Omental fat pad (tissue), 4 donors: ENCODE data around the gene CHMP1B. TPM values are rescaled to one million over a fixed set of nuclear protein-coding genes. Genes with fewer than 3 reads are reported as not detected.

Experiments used
- ATAC-seq: fragments of 150-250 bp; one replicate; pipeline ENCODE4 v1.9.1; 2016; ENCODE audit warnings: mild to moderate bottlenecking, moderate library complexity; ENCODE audit not compliant: low FRiP score
- DNase-seq: peaks from one replicate; pipeline ENCODE4 v3.0.0-alpha.2; 2019; ENCODE audit warnings: low spot score
- total RNA-seq, 4 donors: library from RNA; depleted of rRNA; stranded (reverse); fragments of >200 nt; gene quantifications; one replicate each; pipeline ENCODE4 v1.1.0, GENCODE V29; 2016
- TF ChIP-seq, protein P1 (sequence below), 3 donors: fragments of 450-650 bp; IDR thresholded peaks; one replicate each; pipeline ENCODE4 v1.5.1; 2016 to 2017; ENCODE audit warnings: antibody characterized with exemption in 3 of 3, mild to moderate bottlenecking in 3 of 3, moderate library complexity in 2 of 3

Gene CHMP1B
- total RNA-seq, 4 donors from 2014 or later = 32.5 to 80.5 (median 44.5) TPM

DNA sequence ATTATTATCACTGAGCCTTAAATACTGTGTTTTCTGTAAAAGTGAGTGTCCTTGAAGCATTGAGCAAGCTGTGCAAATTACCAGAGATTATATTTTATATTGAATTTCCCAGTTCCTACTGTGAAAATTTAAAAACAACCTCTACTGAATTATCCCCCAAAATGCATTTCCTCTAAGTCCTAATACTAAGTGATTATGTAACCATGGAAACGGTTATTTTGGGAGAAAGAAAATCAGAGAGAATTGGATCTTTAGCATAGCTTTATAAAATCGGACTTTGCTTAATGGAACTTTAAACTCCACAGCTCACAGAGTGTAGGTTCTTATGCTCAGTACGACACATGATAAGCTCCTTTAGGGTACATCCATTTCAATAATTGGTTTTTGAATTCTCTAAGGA lies 19.3 kb upstream of the CHMP1B start:
- ATAC-seq = no peak
- TF ChIP-seq, protein P1, sequence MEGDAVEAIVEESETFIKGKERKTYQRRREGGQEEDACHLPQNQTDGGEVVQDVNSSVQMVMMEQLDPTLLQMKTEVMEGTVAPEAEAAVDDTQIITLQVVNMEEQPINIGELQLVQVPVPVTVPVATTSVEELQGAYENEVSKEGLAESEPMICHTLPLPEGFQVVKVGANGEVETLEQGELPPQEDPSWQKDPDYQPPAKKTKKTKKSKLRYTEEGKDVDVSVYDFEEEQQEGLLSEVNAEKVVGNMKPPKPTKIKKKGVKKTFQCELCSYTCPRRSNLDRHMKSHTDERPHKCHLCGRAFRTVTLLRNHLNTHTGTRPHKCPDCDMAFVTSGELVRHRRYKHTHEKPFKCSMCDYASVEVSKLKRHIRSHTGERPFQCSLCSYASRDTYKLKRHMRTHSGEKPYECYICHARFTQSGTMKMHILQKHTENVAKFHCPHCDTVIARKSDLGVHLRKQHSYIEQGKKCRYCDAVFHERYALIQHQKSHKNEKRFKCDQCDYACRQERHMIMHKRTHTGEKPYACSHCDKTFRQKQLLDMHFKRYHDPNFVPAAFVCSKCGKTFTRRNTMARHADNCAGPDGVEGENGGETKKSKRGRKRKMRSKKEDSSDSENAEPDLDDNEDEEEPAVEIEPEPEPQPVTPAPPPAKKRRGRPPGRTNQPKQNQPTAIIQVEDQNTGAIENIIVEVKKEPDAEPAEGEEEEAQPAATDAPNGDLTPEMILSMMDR (IDR thresholded peaks at IDR 0.05) = no peak
- DNase-seq = no peak

DNA sequence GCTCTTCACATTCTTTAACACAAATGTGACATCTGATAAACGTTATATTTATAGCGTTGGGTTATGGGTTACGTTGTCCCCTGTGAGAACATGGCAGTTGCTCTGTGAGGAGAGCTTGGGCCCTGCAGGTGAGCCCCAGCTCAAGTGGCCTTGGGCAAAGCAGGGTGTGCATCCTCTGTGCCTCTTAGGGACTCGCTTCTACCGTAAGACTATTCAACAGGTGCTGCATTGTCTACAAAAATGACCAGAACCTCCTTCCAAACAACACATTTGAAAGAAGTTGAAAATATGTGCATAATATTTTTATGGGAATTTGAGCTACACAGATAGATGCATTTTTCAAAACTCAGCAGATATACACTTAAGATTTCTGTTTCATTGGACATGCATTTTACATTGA lies 16.4 kb upstream of the CHMP1B start:
- TF ChIP-seq, protein P1 (IDR thresholded peaks at IDR 0.05) = no peak
- no peak for DNase-seq
- ATAC-seq = no peak

DNA sequence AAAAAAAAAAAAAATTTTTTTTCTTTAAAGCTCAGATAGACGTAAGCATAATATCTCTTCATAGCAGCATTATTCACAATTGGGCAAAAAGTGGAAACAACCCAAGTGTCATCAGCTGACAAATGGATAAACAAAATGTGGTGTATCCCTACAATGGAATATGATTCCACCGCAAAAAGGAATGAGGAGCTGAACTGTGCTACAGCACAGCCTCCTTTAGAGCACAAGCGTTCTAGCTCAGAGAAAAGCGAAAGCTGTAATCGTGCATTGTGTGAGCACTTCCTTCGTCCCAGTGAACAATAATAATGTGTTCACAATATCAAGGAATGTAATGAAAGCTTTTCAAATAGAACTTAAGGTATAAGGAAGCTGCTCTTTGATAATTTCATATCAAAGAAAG lies 11.7 kb upstream of the CHMP1B start:
- TF ChIP-seq, protein P1 (IDR thresholded peaks at IDR 0.05) = no peak
- DNase-seq (no peak), ATAC-seq (no peak)

DNA sequence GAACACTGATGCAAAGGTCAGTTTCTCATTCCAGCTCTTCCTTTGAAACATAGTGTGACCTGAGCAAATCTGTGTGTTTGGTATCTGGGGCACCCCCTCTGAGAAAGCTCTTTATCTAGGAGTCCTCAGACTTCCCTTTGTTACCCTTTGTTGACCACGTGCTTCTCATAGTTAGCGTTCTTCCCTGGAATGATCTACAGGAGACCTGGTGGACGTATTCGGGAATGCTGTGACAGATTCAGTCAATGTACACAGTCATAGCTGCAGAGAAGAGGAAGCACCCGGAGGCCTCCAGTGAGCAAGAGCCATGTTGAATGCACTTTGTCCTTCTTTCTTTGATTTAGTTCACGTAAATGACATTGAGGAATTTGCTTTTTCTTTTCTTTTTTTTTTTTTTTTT lies 10.7 kb upstream of the CHMP1B start:
- ATAC-seq (no peak), DNase-seq (no peak)
- TF ChIP-seq, protein P1 (IDR thresholded peaks at IDR 0.05) = no peak

DNA sequence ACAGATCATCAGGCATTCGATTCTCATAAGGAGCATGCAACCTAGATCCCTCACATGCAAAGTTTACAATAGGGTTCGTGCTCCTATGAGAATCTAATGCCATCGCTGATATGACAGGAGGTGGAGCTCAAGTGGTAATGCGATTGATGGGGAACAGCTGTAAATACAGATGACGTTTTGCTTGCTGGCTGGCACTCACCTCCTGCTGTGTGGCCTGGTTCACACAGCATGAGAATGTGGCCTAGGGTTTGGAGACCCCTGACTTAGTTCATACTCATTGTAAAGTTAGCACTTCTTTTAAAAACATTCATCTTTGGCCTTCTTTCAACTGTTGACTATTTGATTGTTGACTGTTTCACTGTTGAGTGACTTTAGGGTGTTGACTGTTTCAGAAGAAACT lies 8.7 kb upstream of the CHMP1B start:
- DNase-seq (no peak), ATAC-seq (no peak)
- TF ChIP-seq, protein P1 (IDR thresholded peaks at IDR 0.05) = no peak

DNA sequence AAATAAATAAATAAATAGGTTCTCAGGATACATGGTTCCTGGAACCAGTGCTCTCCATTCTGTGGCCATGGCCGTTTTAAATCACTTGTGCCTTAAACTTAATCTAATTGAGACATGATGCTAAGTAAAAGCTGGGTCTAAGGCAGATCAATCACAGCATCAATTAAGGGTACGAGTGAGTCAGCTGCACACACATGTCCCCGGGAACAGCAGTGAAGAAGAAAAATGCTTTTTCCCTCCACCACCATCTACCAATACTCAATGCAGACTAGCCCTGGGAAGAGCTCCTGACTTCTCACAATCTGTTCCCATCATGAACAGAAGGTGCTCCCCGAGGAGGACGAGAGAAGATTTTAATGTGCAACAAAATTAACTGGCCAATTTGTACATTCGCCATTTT lies 6.8 kb upstream of the CHMP1B start:
- no peak for DNase-seq
- TF ChIP-seq, protein P1 (IDR thresholded peaks at IDR 0.05) = no peak
- no peak for ATAC-seq

DNA sequence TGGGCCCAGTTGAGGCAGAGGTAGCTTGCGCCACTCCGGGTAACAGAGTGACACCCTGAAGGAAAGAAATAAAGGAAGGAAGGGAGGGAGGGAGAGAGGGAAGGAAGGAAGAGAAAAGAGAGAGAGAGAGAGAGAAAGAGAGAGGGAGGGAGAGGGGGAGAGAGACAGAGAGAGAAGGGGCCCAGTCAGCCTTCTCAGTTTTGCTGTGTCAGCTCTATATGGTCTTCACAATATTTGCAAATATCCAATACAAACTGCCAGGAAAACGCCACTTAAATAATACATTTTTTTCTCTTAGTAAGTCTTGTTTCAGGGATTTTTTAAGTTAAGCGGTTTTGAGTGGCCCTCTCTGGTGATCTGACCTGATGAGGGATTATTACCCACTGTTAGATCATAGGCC lies 5.6 kb upstream of the CHMP1B start:
- ATAC-seq = no peak
- no peak for DNase-seq
- TF ChIP-seq, protein P1 (IDR thresholded peaks at IDR 0.05) = no peak
